HS-5 (cell line): Measurements from ENCODE around the gene APBB2.

Experiments used
- DNase-seq: peaks from one replicate; pipeline ENCODE4 v3.0.0-alpha.2; 2012; ENCODE audit warnings: low read depth

Gene APBB2

DNA sequence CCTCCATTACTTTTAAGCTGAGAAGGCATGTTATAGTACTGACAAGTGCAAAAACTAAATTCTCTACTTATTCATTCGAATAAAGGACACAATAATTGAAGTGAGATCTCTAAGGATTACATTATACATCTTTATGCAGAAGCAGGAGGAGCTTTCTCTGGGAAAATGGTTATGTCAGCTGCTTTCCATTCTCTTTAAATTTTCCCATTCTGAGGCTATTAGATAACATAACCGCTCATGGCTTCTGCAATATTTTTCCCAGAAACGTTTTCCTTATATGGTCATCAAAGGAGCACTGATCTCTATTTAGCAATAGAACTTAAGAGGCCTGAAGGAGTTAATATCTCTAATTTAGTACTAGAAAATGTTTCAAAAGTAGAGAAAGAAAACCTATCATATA lies 243.0 kb downstream of the APBB2 start:
- DNase-seq, result no peak

- DNase-seq, result no peak
Measured at GRCh38 chr4:40969501-40969900, 244.8 kb downstream of the APBB2 start.

GRCh38 chr4:40967550-40967949 lies 246.8 kb downstream of the APBB2 start:
- no peak for DNase-seq

GRCh38 chr4:40966091-40966490 lies 248.3 kb downstream of the APBB2 start:
- no peak for DNase-seq

DNA sequence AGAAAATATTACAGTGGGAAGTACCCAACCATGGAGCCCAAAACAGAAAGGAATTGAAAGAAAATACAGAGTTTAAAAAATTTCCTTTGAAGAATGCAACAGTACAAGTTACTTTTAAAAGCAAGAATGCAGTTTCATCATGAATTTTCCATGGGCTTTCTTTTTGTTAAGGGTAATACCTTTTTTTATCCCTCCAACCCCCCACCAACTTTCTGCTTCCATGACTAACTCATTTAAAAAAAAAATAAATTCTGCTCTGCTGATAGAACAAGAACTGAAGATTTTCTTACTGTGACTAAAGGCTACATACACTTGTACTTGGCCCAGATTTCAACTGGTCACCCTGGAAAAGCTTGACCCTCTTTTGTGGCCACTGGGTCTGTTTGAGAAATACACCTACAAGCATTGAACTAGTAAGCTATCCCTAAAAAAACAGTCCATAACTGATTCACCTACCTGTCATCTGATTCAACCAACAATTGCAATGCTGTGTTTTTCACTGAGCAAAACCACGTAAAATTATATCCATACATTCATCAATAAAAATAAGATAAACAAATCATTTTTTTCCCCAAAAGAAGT lies 250.4 kb downstream of the APBB2 start:
- DNase-seq, result no peak

DNA sequence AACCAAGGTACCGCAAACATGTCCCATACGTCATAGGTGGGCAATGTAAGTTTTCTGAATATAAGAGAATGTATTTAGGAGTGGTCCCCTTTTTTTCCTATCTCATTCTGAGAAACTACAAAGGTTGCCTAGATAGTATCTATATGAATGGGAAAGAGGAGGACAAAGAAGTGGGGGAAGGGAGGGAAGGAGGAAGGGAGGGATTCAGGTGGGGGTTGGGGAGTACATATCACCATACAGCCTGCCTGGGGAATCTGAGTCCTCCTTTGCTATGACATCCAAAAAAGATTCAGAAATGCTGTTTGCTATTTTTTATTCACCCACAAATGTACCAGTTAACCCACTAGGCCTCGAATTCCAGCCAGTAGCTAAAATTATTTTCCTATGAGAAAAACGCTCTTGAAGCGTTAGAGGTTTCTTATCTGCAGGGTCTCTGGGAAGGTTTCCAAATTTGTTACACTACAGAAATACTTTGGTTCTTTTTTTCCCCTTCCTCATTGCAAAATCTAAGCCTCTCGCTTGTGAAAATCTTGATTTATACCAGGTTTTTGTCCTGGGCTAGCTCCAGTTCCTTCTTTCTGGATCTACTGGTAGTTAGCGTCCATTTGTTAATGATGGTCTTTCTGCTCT lies 251.7 kb downstream of the APBB2 start:
- no peak for DNase-seq

DNA sequence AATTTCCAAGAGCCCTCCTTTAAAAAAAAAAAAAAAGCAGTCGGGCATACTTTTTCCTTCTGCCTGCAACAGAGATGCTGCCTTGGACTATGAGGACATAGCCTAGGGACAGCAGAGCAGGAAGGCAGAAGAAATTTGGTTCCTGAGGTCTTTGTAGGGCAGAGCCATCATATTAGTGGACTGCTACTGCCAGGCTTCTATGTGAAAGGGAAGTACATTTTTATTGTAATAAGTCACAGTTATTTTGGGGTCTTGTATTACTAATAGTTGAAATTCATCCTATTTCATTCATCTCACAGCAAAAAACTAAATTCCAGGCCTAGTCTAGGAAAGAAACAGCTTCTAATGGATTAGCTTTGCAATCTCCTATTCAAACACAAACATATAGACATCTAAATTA lies 253.4 kb downstream of the APBB2 start:
- DNase-seq, result no peak

DNA sequence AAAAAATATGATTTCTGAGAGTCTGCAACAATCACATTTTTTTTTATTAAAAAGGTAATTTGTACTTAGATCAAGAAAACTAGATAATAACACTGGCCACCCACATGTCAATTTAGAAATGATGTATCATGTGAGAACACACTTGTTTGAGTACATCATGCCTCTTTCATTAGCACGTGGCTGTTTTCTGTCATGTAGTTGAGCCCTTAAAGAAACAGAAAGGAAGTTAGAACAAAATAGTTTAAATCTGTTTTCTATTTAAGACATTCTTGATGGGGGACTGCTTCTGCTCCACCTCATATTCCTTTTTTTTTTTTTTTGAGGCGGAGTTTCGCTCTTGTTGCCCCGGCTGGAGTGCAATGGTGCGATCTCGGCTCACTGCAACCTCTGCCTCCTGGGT lies 257.1 kb downstream of the APBB2 start:
- DNase-seq, result no peak

DNA sequence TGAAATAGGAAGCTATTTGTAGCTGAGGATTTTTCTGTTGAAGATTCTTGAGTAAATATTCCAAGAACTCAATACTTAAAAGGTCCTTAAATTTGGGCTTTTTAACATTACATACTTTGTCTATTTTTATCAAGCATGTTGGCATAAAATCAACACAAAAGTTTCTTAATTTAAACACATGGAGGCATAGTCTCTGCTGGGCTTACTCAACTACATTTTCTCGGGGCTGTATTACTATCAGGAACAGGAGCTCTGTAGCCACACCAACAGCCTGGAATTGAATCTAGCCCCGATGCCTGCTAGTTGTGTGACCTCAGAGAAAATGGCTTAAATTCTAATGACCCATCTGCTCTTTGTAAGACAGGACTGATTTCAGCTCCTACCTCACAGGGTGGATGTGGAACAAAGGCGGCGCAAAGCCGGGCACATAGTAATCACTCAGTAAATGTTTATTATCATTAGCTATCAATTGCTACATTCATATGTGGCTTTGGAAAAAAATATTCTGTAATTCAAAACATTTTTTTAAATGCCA lies 257.6 kb downstream of the APBB2 start:
- DNase-seq, result no peak

DNA sequence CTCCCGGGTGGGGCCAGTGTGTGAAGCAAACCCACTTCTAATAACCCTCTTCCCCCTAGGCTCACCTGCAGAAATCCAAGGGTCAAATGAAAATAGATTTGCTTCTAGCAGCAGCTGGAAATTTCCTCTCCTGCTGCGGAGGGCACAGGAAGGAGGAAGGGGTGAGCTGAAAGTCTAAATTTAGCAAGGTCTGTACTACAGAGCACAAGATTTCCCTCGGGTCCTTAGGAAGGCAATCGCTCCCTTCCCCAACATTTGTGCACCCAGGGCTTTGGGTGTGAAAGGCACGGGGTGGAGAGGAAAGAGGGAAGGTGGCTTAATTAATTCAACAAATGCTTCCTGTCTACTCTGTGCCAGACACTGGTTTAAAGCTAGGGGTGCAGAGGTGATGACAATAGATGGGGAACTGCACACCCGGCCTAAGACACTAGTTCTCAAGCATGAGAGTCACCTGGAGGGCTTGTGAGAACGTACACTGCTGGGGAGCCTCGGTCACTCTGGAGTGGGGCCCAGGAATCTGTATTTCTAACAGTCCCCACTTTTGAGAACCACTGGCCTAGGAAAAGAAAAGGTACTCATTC lies 260.2 kb downstream of the APBB2 start:
- DNase-seq, result no peak

- DNase-seq, result no peak
Measured at GRCh38 chr4:40953283-40954087, 260.9 kb downstream of the APBB2 start.

DNA sequence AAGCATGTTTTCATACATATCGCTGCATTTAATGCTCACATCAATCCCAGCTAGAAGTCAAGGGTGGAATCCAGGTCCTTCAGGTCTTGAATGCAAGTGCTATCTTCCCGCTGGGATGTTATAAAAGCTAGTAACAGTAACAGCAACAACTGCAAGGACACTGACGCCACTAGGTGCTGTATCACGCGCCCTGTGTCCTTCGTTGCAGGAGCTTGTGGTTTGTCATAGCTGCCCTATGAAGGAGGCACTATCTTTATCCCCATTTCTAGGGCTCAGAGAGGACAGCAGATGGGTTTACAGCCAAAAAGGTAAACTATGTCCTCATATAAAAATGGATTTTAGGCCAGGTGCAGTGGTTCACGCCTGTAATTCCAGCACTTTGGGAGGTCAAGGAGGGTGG lies 261.7 kb downstream of the APBB2 start:
- no peak for DNase-seq

DNA sequence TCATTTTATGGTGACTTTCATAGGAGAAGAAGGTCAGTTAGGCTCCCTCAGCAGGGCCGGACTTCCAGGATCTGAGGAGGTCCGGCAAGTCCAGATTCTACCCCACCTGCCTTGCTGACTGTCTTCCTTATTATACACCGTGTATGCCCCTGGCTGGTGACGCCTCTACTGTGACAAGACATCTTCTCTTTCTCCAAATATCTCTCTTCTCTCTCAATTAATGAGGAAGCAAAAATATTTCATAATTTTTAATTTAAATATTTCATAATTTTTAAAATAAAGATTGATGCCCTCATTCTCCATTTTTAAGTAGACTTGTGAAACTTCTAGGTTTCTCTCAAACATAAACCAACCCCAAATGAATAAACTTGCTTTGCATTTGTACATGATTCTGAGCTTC lies 262.1 kb downstream of the APBB2 start:
- DNase-seq, result no peak

- no peak for DNase-seq
Measured at GRCh38 chr4:40951026-40951425, 263.3 kb downstream of the APBB2 start.

DNA sequence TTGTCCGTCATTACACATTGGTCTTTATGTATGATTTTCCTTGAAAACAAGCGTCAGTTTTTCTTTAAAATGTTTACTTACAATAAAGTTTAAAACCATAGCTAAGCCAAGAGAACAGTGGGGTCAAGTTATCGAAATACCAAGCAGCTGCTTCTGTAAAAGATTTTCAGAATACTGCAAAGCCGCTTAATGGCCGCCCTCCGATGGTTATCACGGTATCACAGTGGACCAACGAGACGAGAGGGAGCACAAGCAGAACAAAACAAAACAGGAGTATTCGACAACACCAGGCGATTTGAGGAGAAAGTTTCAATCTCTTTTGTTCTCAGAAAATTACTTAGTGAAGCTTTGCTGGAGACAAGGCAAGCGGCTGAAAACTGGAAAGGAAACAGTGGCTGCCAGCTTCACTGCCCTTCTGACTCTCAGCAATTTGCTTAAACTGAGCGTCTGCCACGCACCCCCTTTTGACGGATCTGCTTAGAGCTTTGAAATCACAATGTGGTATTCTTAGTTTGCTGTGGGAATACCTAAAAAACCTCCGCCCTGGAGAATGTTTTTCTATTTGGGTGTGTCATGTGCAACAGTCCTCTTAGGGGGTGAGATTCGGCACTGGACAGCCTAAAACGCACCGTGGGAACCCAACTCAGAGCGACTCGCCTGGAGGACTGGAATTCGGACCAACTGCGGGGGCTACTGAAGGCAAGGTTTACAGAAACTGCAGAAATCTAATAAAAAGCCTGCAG lies 264.8 kb downstream of the APBB2 start:
- no peak for DNase-seq

DNA sequence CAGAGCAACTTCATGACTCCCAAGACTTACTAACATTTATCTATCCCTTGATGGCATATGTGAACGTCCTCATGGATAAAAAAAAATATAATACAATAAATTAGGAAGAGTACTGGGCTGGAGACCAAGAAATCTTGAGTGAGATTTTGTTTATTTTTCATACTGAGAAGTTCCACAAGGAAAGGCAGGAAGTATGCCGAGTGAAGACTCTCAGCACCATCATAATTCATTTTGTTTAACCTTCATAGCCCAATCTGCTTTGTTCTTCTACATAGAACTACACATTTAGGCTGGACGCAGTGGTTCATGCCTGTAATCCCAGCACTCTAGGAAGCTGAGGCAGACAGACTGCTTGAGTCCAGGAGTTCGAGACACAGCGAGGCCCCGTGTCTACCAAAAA lies 266.3 kb downstream of the APBB2 start:
- no peak for DNase-seq

- no peak for DNase-seq
Measured at GRCh38 chr4:40946652-40947051, 267.7 kb downstream of the APBB2 start.

DNA sequence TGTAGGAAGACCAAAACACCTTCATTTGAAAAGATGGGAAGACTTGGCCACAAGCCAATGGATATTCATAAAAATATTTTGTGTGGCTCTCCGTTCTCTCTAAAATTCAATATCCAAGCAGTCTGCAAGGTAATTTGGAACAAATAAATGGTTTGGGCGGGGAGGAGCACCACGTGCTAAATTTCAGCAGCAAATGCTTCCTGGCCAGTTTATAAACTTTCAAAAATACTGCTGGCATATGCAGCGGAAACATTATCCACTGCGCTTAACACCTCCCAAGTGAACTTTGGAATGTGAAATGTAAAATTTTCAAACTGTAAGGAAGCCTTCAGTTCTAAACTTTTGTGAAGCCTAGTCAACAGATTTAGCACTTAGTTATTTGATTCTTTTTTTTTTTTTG lies 273.6 kb downstream of the APBB2 start:
- no peak for DNase-seq

GRCh38 chr4:40940317-40940741 lies 274.0 kb downstream of the APBB2 start:
- no peak for DNase-seq

DNA sequence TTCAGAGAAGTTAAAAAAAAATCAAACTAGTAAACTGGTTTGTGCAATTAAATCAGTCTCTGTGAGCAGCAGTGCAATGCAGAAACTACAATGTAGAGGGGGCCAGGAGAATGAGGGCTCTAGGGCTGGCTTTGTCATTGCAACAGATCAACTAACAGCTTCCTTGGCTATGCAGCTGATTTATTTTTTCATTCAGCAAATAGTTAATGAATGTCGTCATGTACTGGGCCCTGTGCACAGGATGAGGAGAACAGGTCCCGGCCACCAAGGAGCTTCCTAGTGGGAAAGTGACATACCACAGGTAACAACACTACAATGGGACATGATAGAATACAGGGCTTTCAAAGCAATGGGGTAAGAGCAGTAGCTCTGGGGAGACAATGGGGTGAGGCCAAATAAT lies 274.5 kb downstream of the APBB2 start:
- no peak for DNase-seq

DNA sequence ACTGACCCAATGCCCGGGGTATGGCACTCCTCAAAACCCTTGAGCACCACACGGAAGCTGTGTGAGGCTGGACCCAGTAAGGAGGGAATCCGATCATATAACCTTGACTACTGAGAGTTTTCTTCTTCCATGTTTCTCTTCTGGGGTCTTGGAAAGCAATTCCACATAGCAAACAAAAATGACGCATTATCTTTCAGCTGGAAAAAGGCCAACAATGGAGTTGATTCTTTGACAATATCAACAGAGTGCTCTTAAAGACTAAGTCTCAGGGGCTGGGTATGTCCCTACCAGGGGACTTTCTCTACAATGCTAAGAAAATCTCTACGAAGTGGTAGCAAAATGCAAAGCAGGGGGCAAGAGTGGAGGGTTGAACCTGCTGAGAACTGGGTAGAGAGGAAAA lies 276.0 kb downstream of the APBB2 start:
- DNase-seq, result no peak

- no peak for DNase-seq
Measured at GRCh38 chr4:40937140-40937725, 277.1 kb downstream of the APBB2 start.
